ENCODE measurements around the gene STUB1.

Gene STUB1

DNA sequence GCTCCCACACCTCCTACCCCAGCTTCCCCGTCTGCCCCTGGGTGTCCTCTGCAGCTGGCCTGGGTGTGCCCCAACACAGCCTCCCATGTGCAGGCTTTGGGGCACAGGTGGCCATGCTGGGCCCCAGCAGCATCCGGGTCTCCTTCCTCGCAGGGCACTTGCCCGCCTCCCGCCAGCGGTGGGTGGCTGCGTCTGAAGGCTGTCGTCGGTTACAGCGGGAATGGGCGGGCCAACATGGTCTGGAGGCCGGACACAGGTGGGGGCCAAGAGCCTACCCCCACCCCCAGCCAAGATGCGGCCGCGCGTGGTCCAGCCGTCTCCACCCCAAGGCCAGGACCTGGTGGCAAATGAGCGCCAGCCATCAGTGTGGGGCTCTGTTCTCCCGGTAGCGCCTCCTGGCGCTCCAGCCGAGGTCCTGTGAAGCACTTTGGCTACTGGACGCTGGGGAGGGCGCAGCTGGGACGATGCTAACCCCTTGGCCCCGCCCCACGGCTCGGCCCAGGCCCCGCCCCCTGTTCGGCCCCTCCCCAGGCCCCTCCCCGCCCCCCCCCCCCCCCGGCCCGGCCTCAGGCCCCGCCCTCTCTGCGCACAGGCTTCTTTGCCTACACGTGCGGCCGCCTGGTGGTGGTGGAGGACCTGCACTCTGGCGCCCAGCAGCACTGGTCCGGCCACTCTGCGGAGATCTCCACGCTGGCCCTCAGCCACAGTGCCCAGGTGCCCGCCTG is 19.6 kb upstream of the STUB1 start:
- TF ChIP-seq, protein P1, sequence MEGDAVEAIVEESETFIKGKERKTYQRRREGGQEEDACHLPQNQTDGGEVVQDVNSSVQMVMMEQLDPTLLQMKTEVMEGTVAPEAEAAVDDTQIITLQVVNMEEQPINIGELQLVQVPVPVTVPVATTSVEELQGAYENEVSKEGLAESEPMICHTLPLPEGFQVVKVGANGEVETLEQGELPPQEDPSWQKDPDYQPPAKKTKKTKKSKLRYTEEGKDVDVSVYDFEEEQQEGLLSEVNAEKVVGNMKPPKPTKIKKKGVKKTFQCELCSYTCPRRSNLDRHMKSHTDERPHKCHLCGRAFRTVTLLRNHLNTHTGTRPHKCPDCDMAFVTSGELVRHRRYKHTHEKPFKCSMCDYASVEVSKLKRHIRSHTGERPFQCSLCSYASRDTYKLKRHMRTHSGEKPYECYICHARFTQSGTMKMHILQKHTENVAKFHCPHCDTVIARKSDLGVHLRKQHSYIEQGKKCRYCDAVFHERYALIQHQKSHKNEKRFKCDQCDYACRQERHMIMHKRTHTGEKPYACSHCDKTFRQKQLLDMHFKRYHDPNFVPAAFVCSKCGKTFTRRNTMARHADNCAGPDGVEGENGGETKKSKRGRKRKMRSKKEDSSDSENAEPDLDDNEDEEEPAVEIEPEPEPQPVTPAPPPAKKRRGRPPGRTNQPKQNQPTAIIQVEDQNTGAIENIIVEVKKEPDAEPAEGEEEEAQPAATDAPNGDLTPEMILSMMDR (IDR thresholded peaks at IDR 0.05; ENCODE audit: insufficient read depth, low read depth, low read length, missing control alignments): peak; percentile 59
- H3K4me3 ChIP-seq (ENCODE audit: low read length): no peak overlapping the region
- DNase-seq (ENCODE audit: low read depth): peak; percentile 84

DNA sequence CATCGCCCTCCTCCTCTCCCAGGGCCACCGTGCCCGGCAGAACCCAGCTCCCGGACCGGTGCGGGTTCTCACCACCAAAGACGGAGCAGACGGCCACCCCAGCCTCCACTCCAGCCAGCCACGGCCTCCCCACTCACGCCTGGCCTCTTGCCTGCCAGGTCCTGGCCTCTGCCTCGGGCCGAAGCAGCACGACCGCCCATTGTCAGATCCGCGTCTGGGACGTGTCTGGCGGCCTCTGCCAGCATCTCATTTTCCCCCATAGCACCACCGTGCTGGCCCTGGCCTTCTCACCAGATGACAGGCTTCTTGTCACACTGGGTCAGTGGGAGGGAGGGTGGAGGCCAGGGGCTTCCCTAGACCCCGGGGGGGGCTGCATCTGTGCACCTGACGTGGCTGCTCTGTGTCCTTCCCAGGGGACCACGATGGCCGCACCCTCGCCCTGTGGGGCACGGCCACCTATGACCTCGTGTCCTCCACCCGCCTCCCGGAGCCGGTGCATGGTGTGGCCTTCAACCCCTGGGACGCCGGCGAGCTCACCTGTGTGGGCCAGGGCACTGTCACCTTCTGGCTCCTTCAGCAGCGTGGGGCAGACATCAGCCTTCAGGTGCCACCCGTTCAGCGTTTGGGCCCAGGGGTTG is 18.9 kb upstream of the STUB1 start:
- TF ChIP-seq, protein P1 (IDR thresholded peaks at IDR 0.05; ENCODE audit: insufficient read depth, low read depth, low read length, missing control alignments): no peak
- no peak for DNase-seq (ENCODE audit: low read depth)
- H3K4me3 ChIP-seq (ENCODE audit: low read length): no peak overlapping the region

DNA sequence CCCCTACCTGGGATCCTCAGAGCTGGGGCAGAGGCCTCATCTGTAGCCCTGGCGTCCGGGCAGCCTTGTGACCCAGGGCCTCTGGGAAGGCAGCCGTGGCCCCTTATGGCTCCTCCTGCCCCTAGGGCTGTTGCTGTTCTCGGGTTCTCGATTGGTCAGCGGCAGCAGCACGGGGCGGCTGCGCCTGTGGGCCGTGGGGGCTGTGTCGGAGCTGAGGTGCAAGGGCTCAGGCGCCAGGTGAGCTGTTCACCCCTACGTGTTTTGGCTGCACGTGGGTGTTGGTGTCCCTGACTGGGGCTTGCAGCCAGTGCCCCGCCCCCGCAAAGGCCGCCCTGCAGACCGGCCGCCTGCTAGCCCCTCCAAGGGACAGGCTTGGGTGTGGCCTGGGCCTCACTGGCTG is 18.1 kb upstream of the STUB1 start:
- DNase-seq (ENCODE audit: low read depth): no peak
- TF ChIP-seq, protein P1 (IDR thresholded peaks at IDR 0.05; ENCODE audit: insufficient read depth, low read depth, low read length, missing control alignments): no peak
- H3K4me3 ChIP-seq (ENCODE audit: low read length): no peak overlapping the region

DNA sequence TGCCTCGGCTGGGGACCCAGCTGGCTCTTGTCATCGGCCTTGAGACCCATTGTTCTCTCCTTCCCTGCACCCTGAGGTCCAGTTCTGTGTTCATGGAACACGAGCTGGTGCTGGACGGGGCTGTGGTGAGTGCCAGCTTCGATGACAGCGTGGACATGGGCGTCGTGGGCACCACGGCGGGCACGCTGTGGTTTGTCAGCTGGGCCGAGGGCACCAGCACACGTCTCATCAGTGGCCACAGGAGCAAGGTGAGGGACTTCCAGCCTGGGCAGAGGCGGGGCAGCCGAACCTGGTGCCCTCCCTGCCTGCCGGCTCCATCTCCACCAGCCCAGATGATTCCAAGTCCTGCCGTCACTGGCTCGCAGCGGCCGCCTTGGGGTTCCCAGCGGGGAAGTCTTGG is 17.6 kb upstream of the STUB1 start:
- no peak overlapping the region for H3K4me3 ChIP-seq (ENCODE audit: low read length)
- TF ChIP-seq, protein P1 (IDR thresholded peaks at IDR 0.05; ENCODE audit: insufficient read depth, low read depth, low read length, missing control alignments): no peak
- DNase-seq (ENCODE audit: low read depth): no peak

DNA sequence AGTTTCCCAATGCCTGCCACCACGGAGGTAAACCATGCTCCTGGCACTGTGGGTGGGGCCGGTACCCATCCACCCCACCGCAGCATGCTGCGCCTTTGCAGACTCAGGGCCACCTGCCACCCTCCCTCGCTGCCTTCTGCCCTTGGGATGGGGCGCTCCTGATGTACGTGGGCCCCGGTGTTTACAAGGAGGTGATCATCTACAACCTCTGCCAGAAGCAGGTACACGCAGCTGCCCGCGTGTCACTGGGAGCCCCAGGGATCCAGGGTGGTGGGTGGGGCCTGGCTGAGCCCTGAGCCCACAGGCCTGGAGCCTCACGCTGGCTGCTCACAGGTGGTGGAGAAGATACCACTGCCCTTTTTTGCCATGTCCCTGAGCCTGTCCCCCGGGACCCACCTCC is 13.6 kb upstream of the STUB1 start:
- no peak for DNase-seq (ENCODE audit: low read depth)
- TF ChIP-seq, protein P1 (IDR thresholded peaks at IDR 0.05; ENCODE audit: insufficient read depth, low read depth, low read length, missing control alignments): no peak

DNA sequence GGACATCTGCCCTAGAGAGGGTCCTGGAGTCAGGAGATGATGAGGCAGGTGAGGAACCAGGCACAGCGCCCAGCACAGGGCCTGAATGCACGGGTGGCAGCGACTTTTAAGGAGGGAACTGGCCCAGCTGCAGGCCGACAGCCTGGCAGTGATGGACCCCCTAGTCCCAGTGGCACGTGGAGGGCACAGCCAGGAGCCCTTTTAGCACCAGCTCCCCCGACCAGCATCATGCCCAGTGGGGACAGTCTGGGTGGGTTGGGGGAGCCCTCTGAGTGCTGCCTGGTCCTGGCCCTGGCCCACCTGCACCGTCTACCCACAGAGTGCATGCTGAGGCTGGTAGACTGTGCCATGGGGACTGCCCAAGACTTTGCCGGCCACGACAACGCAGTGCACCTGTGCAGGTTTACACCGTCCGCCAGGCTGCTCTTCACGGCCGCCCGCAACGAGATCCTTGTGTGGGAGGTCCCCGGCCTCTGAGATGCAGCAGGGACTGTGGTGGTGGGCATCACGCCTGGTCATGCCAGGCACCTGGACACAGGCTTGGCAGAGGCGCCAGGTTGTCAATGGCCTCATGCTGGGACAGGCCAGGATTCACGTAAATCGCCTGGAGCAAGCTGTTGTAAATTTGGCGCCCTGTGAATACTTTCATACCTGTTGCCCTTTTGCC is 13.0 kb upstream of the STUB1 start:
- no peak for DNase-seq (ENCODE audit: low read depth)
- H3K4me3 ChIP-seq (ENCODE audit: low read length): no peak overlapping the region
- TF ChIP-seq, protein P1 (IDR thresholded peaks at IDR 0.05; ENCODE audit: insufficient read depth, low read depth, low read length, missing control alignments): no peak

More for the DNA sequence above, 13.6 kb upstream of the STUB1 start:
- H3K4me3 ChIP-seq (ENCODE audit: low read length): no peak overlapping the region

All from epithelial cell of esophagus (primary cell).